Measurements from ENCODE around the gene SLC29A4. TPM values are rescaled to one million over a fixed set of nuclear protein-coding genes. Genes with fewer than 3 reads are reported as not detected.

SLC29A4 gene
- 10.7 to 16.2 TPM (median 13.2 TPM) in 5 replicates for total RNA-seq (2022; extraction: Qiagen RNA extraction)

GRCh38 chr7:5282543-5283316 lies at the start of gene SLC29A4:
Gene SLC29A4 (plus strand): TSS chr7:5282943. CDS start chr7:5287817, 4,874 bp downstream.

Other genes starting within 250 kb of the SLC29A4 start
- 5.0 to 7.1 TPM (median 5.5 TPM) in 5 replicates for gene RBAK, start 237.1 kb upstream of the SLC29A4 start, total RNA-seq (2022; extraction: Qiagen RNA extraction)
- 47.0 to 56.9 TPM (median 55.2 TPM) in 5 replicates for gene WIPI2, start 92.7 kb upstream of the SLC29A4 start, total RNA-seq (2022; extraction: Qiagen RNA extraction)
- 34.4 to 49.5 TPM (median 40.8 TPM) in 5 replicates for gene TNRC18, start 140.9 kb downstream of the SLC29A4 start, total RNA-seq (2022; extraction: Qiagen RNA extraction)
- gene FBXL18, start 230.9 kb downstream of the SLC29A4 start, total RNA-seq (2022; extraction: Qiagen RNA extraction): 10.9 to 14.2 TPM (median 12.3 TPM) in 5 replicates
- 4,338 to 5,026 TPM (median 4,928 TPM) in 5 replicates for gene ACTB, start 247.7 kb downstream of the SLC29A4 start, total RNA-seq (2022; extraction: Qiagen RNA extraction)

All from A549 treated with AZD2906 at 1 μM for 4 hours (cell line).